Subcutaneous abdominal adipose tissue (tissue), 5 donors: ENCODE data around the gene IFNL2.
"Not testable (repeated sequence)": the region's sequence is repeated elsewhere in the genome, so short reads cannot be mapped to it uniquely, and the experiment has no call there.

Experiments used
- H3K27ac ChIP-seq: one replicate; pipeline ENCODE4 v1.7.0; 2013; ENCODE audit warnings: low read depth, mild to moderate bottlenecking, inconsistent platforms, low read length, moderate library complexity
- H3K27me3 ChIP-seq, 5 donors: one replicate each; pipeline ENCODE4 v1.7.0; 2013; ENCODE audit warnings: low read length in 5 of 5, inconsistent platforms in 1 of 5; ENCODE audit not compliant: control insufficient read depth in 5 of 5, insufficient read depth in 4 of 5
- H3K36me3 ChIP-seq, 5 donors: one replicate each; pipeline ENCODE4 v1.7.0; 2013; ENCODE audit warnings: low read length in 5 of 5; ENCODE audit not compliant: control insufficient read depth in 5 of 5, insufficient read depth in 5 of 5
- H3K4me1 ChIP-seq, 5 donors: one replicate each; pipeline ENCODE4 v1.7.0; 2013; ENCODE audit warnings: low read length in 5 of 5, mild to moderate bottlenecking in 3 of 5, moderate library complexity in 1 of 5; ENCODE audit not compliant: control insufficient read depth in 5 of 5, insufficient read depth in 5 of 5
- H3K4me3 ChIP-seq, 5 donors: one replicate each; pipeline ENCODE4 v1.7.0; 2013; ENCODE audit warnings: low read length in 5 of 5, low read depth in 1 of 5
- H3K9ac ChIP-seq, 5 donors: one replicate each; pipeline ENCODE4 v1.7.0; 2013; ENCODE audit warnings: low read length in 5 of 5, mild to moderate bottlenecking in 4 of 5, moderate library complexity in 3 of 5
- H3K9me3 ChIP-seq, 5 donors: one replicate each; pipeline ENCODE4 v1.7.0; 2013; ENCODE audit warnings: low read length in 5 of 5; ENCODE audit not compliant: control insufficient read depth in 5 of 5
- donor health status: healthy.
- donor health status: healthy.
- donor health status: healthy.
- donor health status: healthy.
- donor health status: healthy.

Gene IFNL2

GRCh38 chr19:39304701-39305571 is 36.7 kb downstream of the IFNL2 start:
- peaks cover 0 to 13% (median 4%) of the 10 kb centered on the region in 5 donors for H3K4me1 ChIP-seq
- no peak overlapping the region for H3K27ac ChIP-seq
- H3K4me3 ChIP-seq, result no peak overlapping the region
- H3K27me3 ChIP-seq, result peaks cover 9 to 34% (median 21%) of the 10 kb centered on the region in 5 donors
- no peak overlapping the region for H3K9ac ChIP-seq
- H3K36me3 ChIP-seq, result no peaks in the 10 kb centered on the region
- H3K9me3 ChIP-seq, result no peaks in the 10 kb centered on the region

- no peaks in the 10 kb centered on the region for H3K9me3 ChIP-seq
- peaks cover 0 to 13% (median 4%) of the 10 kb centered on the region in 5 donors for H3K4me1 ChIP-seq
- no peak overlapping the region for H3K27ac ChIP-seq
- no peak overlapping the region for H3K4me3 ChIP-seq
- no peaks in the 10 kb centered on the region for H3K36me3 ChIP-seq
- no peak overlapping the region for H3K9ac ChIP-seq
- H3K27me3 ChIP-seq, result peaks cover 9 to 34% (median 21%) of the 10 kb centered on the region in 5 donors
Observed at GRCh38 chr19:39306075-39306474, 37.9 kb downstream of the IFNL2 start.

GRCh38 chr19:39307046-39307821 is 39.0 kb downstream of the IFNL2 start:
- no peaks in the 10 kb centered on the region for H3K9me3 ChIP-seq
- H3K9ac ChIP-seq, result no peak overlapping the region
- H3K27me3 ChIP-seq, result peaks cover 9 to 34% (median 21%) of the 10 kb centered on the region in 5 donors
- peaks cover 0 to 6% (median 0%) of the 10 kb centered on the region in 5 donors for H3K36me3 ChIP-seq
- H3K4me1 ChIP-seq, result peaks cover 0 to 13% (median 4%) of the 10 kb centered on the region in 5 donors
- H3K4me3 ChIP-seq, result peak overlapping the region in 2 of 5 donors; percentile 6 to 24
- H3K27ac ChIP-seq, result no peak overlapping the region

- Histone ChIP-seq H3K36me3 (peaks cover 0 to 11% (median 0%) of the 10 kb centered on the region in 5 donors), H3K4me1 (peaks cover 0 to 13% (median 4%) of the 10 kb centered on the region in 5 donors), H3K27me3 (peaks cover 9 to 34% (median 21%) of the 10 kb centered on the region in 5 donors), H3K9me3 (no peaks in the 10 kb centered on the region), H3K4me3 (peak overlapping the region in 1 of 5 donors; percentile 24), H3K9ac (no peak overlapping the region), H3K27ac (no peak overlapping the region)
Observed at GRCh38 chr19:39307822-39308530, 39.8 kb downstream of the IFNL2 start.

GRCh38 chr19:39308531-39309304 is 40.5 kb downstream of the IFNL2 start:
- Histone ChIP-seq H3K36me3 (peaks cover 0 to 17% (median 2%) of the 10 kb centered on the region in 5 donors), H3K4me3 (no peak overlapping the region), H3K9ac (no peak overlapping the region), H3K27me3 (peaks cover 9 to 34% (median 21%) of the 10 kb centered on the region in 5 donors), H3K9me3 (no peaks in the 10 kb centered on the region), H3K27ac (no peak overlapping the region), H3K4me1 (peaks cover 0 to 13% (median 4%) of the 10 kb centered on the region in 5 donors)

GRCh38 chr19:39309305-39309670 is 41.1 kb downstream of the IFNL2 start:
- peaks cover 9 to 34% (median 21%) of the 10 kb centered on the region in 5 donors for H3K27me3 ChIP-seq
- H3K36me3 ChIP-seq, result peaks cover 0 to 22% (median 7%) of the 10 kb centered on the region in 5 donors
- not testable (repeated sequence) for H3K9me3 ChIP-seq, H3K27ac ChIP-seq, H3K9ac ChIP-seq, H3K4me3 ChIP-seq
- peaks cover 0 to 13% (median 4%) of the 10 kb centered on the region in 5 donors for H3K4me1 ChIP-seq

GRCh38 chr19:39310558-39311311 is 42.5 kb downstream of the IFNL2 start:
- H3K36me3 ChIP-seq, result peaks cover 0 to 34% (median 15%) of the 10 kb centered on the region in 5 donors
- no peak overlapping the region for H3K4me3 ChIP-seq
- H3K9ac ChIP-seq, result no peak overlapping the region
- peaks cover 0 to 13% (median 4%) of the 10 kb centered on the region in 5 donors for H3K4me1 ChIP-seq
- H3K27ac ChIP-seq, result no peak overlapping the region
- H3K9me3 ChIP-seq, result no peaks in the 10 kb centered on the region
- H3K27me3 ChIP-seq, result peaks cover 2 to 25% (median 11%) of the 10 kb centered on the region in 5 donors

- H3K27ac ChIP-seq, result no peak overlapping the region
- no peaks in the 10 kb centered on the region for H3K9me3 ChIP-seq
- no peak overlapping the region for H3K9ac ChIP-seq
- H3K27me3 ChIP-seq, result no peaks in the 10 kb centered on the region
- peaks cover 0 to 34% (median 15%) of the 10 kb centered on the region in 5 donors for H3K36me3 ChIP-seq
- H3K4me3 ChIP-seq, result no peak overlapping the region
- no peaks in the 10 kb centered on the region for H3K4me1 ChIP-seq
Observed at GRCh38 chr19:39314016-39314728, 46.0 kb downstream of the IFNL2 start.
